ENCODE measurements around the gene ZNF524.

ZNF524 gene

GRCh38 chr19:55602104-55603001 lies 2.3 kb downstream of the ZNF524 start:
- DNase-seq (ENCODE audit: low spot score), result no peak

GRCh38 chr19:55603115-55603514 lies 3.0 kb downstream of the ZNF524 start:
- no peak for DNase-seq (ENCODE audit: low spot score)

GRCh38 chr19:55603581-55604292 lies 3.6 kb downstream of the ZNF524 start:
- peak; percentile 32 for DNase-seq (ENCODE audit: low spot score)

- DNase-seq (ENCODE audit: low spot score), result peak; percentile 83
Observed at GRCh38 chr19:55605207-55605636, 5.1 kb downstream of the ZNF524 start.

- peak; percentile 65 for DNase-seq (ENCODE audit: low spot score)
Observed at GRCh38 chr19:55605637-55606470, 5.8 kb downstream of the ZNF524 start, which contains the start of gene ZNF865. TSS of gene ZNF865 (plus strand) at chr19:55605647. CDS start at chr19:55613619, 7,972 bp downstream.

GRCh38 chr19:55606471-55606787 lies 6.3 kb downstream of the ZNF524 start:
- DNase-seq (ENCODE audit: low spot score), result no peak

- DNase-seq (ENCODE audit: low spot score), result no peak
Observed at GRCh38 chr19:55606817-55607216, 6.7 kb downstream of the ZNF524 start.

- no peak for DNase-seq (ENCODE audit: low spot score)
Observed at GRCh38 chr19:55609326-55609725, 9.2 kb downstream of the ZNF524 start.

GRCh38 chr19:55611300-55611982 lies 11.4 kb downstream of the ZNF524 start:
- no peak for DNase-seq (ENCODE audit: low spot score)

- DNase-seq (ENCODE audit: low spot score), result no peak
Observed at GRCh38 chr19:55611983-55612645, 12.0 kb downstream of the ZNF524 start.

- no peak for DNase-seq (ENCODE audit: low spot score)
Observed at GRCh38 chr19:55613396-55613795, 13.3 kb downstream of the ZNF524 start.

GRCh38 chr19:55613930-55614710 lies 14.0 kb downstream of the ZNF524 start:
- no peak for DNase-seq (ENCODE audit: low spot score)

GRCh38 chr19:55614711-55615542 lies 14.8 kb downstream of the ZNF524 start:
- DNase-seq (ENCODE audit: low spot score), result no peak

- no peak for DNase-seq (ENCODE audit: low spot score)
Observed at GRCh38 chr19:55615543-55616394, 15.7 kb downstream of the ZNF524 start.

GRCh38 chr19:55616395-55616875 lies 16.3 kb downstream of the ZNF524 start:
- DNase-seq (ENCODE audit: low spot score), result no peak

GRCh38 chr19:55617426-55617825 lies 17.3 kb downstream of the ZNF524 start:
- DNase-seq (ENCODE audit: low spot score), result no peak

- no peak for DNase-seq (ENCODE audit: low spot score)
Observed at GRCh38 chr19:55618426-55618825, 18.3 kb downstream of the ZNF524 start.

- no peak for DNase-seq (ENCODE audit: low spot score)
Observed at GRCh38 chr19:55619286-55619685, 19.2 kb downstream of the ZNF524 start.

Measured in hematopoietic multipotent progenitor cell treated with erythropoietin and hydrocortisone succinate and interleukin-3 and kit ligand, for 15 days (in vitro differentiated cells).